EH (cell line): ENCODE measurements around the gene ST6GALNAC4.

Source experiments
- DNase-seq: peaks from one replicate; pipeline ENCODE4 v3.0.0-alpha.2; 2015; ENCODE audit warnings: low read depth

ST6GALNAC4 gene

DNA sequence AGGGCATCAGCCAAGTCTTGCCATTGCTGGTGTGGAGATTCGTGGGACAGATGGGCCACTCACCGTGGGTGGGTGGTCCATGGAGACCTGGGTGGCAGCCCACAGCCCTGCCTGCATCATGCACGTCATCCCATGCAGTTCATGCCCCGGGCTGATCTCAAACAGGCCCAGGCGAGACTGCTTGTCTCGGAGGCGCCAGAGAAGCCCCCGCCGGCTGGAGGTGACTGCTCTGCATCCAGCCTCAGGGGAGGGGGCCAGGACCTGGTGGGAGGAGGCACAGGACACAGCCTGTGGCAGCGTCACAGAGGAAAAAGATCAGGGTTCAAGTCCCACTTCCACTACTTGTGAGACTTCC, 12.8 kb upstream of the ST6GALNAC4 start:
- no peak for DNase-seq

DNA sequence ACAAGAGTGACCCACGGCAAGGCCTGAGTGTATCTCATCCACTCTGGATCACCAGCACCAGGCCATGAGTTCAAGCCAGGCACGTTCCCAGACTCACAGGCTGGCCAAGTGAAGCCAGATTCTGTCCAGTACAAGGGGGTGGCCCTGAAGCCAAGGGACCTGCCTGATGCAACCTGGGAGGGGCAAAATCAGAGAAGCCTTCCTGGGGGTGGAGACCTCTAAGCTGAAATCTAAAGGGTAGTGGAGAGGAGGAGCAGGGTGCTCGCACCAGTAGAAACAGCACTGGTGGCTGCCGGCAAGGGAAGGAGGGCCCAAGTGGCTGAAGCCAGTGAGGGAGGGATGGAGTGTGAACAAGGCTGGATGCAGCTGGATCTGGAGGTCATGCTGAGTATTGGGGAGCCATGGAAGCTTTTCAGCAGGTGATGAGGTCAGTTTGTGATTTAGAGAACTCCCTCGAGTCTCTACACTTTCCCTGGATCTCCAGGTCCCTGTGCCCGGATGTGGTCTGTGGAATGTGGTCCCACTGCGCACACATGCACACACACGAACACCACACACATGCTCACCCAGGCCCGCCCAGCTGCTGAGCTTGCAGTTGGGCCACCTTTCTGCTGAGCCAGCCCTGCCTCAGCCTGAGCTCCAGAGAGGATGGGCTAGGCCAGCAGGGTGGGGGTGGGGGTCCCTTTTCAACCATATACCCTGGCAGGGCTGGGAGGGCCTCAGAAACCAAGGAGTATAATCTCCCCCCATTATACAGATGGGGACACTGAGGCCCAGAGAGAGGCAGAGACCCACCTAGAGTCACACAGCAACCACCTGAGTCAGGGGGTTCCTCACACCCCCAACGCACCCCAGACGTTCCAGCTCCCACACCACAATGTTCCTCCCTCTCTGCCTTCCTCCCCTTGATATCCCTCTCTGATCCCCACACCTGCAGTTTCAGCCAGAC, 12.1 kb upstream of the ST6GALNAC4 start:
- peak; percentile 36 for DNase-seq

DNA sequence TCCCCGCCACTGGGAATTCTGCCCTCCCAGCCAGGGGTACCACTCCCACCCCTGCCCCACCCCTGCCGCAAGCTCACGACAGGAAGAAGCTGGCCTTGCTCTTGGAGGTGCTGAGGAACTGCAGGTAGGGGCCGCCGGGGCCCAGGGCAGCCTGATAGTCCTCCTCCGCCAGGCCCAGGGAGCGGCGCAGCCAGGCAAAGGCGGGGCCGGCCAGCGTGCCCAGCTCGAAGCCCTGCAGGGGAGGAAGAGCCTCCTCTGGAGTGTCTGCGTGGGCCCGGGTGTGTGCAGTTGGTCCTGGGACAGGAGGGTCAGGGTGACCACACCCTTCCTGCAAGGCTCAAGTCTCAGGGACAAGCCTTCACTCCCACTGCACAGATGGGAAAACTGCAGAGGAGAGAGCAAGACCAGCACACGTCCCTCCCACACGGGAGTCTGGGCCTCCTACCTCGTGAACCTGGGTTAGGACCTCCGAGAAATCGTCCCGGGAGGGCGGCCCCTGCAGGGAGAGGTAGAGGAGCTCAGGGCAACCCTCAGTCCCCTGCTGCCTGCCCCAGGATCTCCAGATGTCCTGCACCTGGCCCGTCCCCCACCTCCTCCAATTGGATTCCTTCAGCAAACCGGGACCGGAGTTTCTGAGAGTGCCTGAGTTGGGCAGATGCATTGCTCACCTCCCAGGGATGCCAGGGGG, 11.3 kb upstream of the ST6GALNAC4 start:
- no peak for DNase-seq

DNA sequence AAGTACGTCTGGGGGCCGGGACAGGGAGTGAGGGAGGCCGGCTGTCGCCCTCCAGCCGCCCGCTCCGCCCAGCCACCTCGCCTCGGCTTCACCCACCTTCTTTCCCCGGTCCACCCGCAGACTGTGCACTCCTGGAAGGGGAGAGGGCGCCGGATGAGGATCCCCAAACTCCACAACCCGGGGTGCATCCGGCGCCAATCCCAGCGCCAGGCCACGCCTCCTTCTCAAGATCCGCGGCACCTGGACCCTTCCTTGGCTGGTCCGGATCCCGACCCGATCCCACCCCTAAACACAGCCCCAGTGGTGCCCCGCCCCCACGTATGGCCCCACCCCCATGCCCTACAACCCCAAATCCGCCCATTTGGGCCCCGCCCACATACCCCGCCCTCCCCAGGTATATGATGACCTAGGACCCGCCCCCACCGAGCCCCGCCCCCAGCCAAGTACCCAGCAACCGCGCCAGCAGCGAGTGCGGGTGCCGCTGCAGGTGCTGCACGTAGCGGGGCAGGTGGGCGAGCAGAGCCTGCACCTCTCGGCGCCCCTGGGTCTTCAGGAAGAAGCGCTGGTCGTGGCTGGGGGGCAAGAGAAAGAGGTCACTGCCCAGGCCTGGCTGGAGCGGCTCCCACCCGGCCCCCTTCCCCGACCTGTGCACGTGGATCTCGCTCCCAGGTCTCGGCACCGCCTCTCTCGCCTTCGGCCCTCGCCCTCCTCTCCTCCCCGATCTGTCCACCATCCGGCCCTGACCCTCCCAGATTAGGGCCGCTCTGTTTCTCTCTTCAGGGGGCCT, 10.6 kb upstream of the ST6GALNAC4 start:
- DNase-seq, result no peak

DNA sequence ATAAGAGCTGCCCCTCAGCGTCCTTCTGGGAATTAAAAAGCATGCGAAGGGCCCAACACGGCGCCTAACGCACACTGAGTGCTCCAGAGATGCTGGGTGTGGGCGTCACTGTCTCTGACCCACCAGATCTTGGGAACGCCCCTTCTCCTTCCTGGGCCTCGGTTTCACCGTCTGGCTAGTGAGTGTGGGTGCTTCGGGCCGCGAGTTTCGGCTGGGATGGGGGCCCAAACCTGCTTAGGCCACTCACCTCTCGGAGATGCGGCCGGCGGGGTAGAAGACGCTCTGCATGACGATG, 10.0 kb upstream of the ST6GALNAC4 start:
- peak; percentile 12 for DNase-seq

DNA sequence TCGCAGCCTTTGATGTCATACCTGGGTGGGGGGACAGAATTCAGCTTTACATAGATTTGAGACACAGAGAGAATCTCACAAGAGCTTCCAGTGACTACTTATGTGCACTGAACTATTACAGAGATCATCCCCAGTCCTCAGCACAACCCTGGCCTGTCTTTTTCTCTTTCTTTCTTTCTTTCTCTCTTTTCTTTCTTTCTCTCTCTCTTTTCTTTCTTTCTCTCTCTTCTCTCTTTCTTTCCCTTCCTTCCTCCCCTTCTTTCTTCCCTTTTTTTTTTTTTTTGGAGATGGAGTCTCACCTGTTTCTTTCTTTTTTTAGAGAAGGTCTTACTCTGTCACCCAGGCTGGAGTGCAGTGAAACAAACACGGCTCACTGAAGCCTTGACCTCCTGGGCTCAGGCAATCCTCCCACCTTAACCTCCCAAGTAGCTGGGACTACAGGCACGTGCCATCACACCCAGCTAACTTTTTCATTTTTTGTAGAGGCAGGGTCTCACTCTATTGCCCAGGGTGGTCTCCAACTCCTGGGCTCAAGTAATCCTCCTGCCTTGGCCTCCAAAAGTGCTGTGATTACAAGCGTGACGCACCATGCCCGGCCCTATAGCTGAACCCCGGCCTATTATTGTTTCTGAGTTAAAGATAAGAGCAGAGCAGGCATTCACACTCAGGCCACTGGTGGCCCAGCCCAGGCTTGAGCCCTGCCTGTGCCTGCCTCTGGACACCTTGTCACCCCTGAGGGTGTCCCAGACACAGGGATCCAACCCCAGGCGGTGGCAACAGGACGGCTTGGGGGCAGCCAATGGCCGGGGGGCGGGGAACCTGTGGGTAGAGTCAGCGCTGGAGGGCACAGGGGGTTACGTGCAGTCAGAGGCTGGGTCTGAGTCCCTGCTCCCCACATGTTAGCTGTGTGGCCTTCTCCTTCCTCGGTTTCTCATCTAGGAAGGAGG, 9.4 kb upstream of the ST6GALNAC4 start:
- no peak for DNase-seq

DNA sequence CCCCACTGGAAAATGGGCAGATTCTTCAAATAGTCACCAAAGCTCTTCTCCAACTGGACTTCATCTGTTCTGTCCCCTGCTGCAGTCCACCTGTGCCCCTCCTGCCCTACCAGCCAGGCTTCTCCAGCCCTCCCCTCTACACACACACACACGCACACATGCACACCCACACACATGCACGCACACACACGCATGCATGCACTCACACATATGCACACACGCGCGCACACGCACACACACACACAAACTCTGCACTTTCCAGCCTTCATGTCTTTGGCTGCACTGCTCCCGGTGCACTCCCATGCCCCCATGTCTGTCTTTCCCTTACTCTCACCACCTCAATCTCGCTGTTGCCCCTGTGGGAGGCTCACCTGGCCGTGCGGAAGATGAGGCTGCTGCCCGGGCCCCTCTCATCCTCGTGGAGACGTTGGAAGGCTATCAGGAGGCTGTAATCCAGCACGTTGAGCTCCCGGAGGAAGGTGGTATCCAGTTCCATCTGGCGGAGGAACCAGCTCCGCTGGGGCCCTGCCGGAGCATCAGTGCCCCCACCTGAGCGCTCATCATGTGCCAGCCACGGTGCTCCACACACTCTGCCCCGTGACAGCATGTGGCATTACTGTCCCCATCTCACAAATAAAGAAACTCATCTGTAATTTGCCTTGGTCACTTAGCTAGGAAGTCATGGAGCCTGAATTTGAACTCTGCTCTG, 8.0 kb upstream of the ST6GALNAC4 start:
- no peak for DNase-seq

DNA sequence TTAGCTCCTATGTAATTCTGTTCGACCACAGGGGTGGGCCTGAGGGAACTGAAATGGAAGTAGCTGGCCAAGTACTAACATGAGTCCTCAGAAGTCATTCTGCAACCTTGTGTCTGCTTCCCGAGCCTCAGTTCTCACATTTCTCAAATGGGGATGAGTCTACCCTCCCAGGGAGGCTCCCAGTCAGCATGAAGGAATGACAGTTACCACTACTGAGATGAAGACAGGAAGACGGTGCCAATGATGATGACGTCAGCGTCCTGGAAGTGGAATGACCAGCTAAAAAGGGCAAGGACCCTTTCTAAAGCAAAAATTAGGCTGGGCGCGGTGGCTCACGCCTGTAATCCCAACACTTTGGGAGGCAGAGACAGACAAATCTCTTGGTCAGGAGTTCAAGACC, 6.9 kb upstream of the ST6GALNAC4 start:
- peak; percentile 99 for DNase-seq

DNA sequence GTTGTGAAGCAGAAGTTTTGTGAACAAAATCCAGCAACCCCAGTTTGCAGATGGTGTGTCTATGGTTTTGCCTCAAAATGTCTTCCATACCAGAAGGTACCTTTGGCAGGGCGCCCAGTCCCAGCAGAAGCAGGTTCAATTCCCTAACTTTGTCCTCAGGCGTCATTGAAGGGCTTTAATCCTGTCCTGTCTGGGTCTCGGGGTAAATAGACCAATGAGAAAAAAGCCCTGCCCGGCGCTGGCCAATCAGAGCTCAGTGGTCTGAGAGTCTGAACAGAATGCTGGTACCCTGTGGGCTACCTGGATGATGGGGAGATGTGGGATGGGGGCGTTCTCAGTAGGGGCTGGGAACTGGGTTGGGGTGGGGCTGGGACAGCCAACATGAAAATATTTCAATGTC, 6.2 kb upstream of the ST6GALNAC4 start:
- no peak for DNase-seq

DNA sequence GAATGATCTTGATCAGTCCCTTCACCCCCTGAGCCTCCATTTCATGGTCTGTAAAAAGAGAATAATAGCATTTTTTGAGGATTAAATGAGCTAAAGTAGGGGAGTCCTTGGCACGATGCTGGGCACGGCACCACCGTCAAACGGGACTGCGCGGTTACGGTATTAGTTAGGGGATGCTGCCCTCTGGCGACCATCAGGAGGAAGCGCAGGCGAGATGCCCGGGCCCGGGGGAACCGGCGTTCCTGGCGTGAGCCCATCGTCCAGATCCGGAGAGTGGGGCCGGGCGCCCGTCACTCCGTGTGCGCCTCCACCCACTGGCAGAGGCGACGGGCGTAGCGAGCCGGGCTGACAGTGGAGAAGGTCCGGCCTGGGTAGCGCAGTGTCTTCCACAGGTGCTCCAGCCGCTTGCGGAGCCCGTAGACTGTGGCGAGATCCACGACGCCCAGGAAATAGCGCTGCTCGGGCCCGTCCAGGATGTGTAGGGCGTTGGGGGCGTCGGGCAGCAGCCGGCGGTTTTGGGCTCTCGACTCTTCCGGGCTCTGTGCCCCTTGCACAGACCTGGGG, 4.8 kb upstream of the ST6GALNAC4 start:
- peak; percentile 62 for DNase-seq

DNA sequence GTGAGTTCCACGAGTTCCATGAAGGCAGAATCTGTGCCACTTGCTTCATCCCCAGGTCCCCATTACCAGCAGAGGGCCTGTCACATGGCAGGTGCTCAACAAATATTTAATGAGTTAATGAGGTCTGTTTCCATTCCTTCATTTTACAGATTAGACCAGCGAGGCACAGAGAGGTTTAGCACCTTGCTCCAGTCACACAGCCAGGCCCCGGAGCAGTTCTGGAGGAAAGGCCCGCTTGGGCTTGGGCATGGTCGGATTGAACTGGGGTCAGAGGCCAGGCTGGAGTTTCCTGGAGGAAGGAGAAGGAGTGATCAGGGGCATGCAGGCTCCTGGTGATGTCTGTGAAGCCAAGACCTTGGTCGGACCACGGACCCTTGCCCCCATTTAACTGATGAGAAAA, 4.0 kb upstream of the ST6GALNAC4 start:
- DNase-seq, result no peak

DNA sequence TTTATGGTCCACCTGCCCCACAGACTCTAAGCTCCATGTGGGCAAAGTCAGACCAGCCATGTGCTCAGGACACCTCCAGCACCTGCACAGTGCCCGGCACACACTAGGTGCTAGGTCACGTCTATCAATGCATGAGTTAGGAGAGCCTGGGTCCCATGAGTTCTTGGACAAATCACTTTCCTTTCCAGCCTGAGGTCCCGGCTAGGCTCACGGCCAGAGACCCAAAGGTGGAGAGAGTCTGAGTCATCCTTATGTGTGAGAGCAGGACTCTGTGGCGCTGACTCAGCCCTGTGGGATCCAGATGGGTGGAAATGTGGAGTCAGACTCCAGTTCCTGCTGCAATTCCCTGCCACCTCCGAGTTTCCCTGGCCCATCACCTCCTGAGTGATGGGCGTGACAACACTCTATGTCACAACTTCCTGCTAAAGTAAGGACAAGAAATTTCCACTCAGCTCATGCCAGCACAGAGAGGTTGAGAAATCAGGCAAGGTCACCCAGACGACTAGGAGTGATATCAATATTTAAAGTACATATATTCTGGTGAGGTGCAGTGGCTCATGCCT, 2.5 kb upstream of the ST6GALNAC4 start:
- DNase-seq, result peak; percentile 100

DNA sequence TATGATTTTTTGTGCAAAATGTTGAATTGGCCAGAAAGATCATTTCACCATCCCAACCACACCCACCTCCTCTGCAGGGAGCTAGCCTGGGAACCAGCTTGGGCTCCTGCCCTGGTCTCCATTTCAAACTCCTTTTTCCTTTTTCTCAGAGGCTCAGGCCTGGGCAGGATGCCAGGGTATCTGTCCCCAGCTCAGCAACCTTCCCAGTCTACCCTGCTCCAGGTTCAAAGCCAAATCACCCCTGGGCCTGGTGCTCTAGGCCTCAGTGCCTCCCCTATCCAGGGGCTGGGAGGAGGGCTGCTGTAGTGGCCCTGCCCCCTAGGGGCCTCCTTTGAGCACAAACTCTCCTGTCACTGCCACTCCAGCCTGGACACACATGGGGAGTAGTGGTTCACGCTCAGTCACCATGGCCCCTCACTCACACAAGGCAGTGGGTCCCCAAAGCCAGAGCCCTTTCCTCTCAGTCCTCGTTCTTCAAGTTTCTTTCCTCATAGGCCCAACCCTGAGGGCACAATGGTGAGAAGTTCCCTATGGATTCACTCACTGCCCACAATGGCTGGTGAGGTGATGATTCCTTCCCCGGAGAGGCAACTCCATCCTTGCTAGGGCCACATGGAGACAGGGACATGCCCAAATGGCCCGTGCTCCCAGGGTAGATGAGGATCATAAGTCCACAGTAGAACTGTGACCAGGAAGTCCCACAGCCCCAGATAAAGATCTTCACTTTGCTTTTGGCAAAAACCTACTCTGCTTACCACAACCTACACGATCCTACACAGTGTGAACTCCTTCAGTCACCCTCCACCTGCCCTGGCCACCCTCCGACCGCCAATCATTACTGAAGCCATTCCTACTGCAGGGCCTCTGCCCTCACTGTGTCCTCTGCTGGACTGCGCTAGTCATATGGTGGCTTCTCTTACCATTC, 1.6 kb upstream of the ST6GALNAC4 start:
- DNase-seq, result peak; percentile 67

DNA sequence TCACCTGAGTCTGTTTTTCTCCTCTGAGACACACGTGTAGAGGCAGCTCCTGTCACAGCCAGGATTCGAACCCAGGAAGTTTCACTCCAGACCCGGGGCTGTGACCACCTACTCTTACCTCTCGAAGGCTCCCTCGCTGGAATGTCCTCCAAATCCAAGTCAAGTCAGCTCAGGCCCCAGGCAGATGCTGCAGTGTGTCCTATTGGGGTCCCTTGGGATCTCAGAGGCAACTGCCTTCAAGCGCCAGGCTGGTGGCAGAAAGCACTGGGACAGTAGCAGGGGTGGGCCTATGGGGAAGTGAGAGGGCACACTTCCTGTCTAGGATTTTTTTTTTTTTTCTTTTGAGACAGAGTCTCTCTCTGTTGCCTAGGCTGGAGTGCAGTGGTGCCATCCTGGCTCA, 762 bp upstream of the ST6GALNAC4 start:
- no peak for DNase-seq

DNA sequence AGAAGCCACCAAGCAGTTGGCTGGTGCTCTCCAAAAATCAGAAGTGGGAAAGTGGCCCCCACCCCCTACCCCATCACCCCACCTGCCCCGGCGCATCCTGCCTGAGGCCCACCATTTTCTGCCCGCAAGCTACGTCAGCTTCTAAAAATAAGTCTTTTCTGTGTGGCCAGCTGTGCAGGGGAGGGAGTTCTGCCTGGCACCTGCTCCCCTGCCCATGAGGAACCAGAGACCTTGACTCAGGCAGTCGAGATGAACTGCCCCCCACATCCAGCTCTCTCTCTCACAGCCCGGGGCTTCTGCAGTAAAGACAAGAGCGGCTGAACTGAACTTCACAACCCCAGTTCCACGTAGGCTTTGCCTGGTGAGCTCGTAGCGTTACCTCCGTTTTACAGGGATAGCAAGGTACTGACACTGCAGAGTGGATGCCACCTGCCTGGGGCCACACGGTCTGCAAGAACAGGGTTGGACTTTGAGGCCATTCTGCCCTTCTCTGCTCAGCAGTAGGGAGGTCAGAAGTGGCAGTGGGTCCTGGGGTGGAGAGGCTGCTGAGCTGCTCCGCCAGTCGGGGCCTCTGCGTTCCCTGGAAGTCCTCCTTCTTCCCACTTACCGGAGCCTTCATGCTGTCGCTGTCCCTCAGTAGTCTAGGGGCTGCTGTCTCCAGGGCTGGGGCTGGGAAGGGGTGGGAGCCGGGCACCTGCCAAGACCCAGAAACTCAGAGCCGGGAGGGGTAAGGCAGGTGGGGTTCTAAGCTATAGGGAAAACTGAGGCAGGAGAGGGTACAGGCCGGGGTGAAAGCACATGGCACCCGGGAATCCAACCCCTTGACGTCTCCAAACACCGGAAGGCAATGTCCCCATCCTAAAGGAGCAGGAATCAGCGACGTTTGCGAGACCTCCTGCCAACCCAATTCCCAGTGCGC, 781 bp downstream of the ST6GALNAC4 start:
- no peak for DNase-seq

DNA sequence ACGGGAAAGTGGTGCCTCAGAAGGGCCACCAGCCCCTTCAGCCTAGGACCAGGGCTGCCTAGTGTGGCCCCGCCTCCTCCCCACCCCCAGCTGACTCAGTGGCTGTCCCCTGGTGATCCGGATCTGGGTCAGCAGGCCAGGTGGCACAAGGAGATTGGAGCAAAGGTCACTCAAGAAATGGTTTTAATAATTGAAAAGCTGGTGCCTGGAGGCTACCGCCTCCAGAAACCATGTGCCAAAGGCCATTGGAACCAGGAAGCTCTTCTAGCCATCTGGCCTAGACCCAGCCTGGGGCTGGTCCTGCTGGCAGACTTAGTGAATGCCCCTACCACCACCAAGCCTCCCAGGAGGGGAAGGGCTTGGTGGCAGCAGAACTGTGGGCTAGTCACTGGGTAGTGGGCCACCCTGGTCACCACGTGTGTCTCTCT, 1.5 kb downstream of the ST6GALNAC4 start:
- no peak for DNase-seq

DNA sequence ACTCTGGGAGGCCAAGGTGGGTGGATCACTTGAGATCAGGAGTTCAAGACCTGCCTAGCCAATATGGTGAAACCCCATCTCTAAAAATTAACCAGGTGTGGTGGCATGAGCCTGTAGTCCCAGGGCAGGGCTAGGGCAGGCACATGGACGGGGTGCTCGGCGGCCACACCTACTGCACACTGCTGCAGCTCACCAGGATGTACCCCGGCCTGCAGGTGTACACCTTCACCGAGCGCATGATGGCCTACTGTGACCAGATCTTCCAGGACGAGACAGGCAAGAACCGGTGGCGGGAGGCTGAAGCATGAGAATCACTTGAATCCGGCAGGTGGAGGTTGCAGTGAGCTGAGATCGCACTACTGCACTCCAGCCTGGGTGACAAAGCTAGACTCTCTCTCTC, 3.2 kb downstream of the ST6GALNAC4 start:
- no peak for DNase-seq

DNA sequence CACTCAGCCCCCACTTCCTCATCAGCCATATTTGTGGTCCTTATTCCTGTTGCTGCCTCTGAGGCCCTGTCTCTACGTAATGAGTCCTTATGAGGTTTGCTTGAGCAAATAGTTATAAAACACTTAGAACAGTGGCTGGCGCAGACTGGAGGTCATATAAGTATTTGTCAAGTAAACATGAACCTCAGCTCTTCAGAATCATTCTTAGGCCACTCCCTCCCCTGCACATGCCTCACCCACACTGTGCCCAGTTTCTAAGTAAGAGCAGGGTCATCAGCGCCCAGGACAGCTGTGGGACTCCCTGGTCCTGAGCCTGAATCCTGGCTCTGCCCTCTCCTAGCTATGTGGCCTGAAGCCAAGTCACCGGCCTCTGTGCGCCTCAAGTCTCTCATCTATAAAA, 4.0 kb downstream of the ST6GALNAC4 start:
- DNase-seq, result no peak
